Suprapubic skin (tissue), 4 donors: ENCODE results near the gene TIGIT. TPM values are rescaled to one million over a fixed set of nuclear protein-coding genes. Genes with fewer than 3 reads are reported as not detected.

ENCODE experiments used
- DNase-seq, 2 donors: peaks; one replicate each; pipeline ENCODE4 v3.0.0-alpha.2; 2019; ENCODE audit warnings: low spot score in 2 of 2
- H3K27ac ChIP-seq: fragments of 200-600 bp; sonication (generic); one replicate; pipeline ENCODE4 v1.5.1; 2019
- H3K27me3 ChIP-seq: fragments of 200-600 bp; sonication (generic); one replicate; pipeline ENCODE4 v1.5.1; 2019
- H3K36me3 ChIP-seq: fragments of 200-600 bp; sonication (generic); one replicate; pipeline ENCODE4 v1.5.1; 2019
- H3K4me1 ChIP-seq: fragments of 200-600 bp; sonication (generic); one replicate; pipeline ENCODE4 v1.5.1; 2019
- H3K4me3 ChIP-seq: fragments of 200-600 bp; sonication (generic); one replicate; pipeline ENCODE4 v1.5.1; 2019; ENCODE audit warnings: mild to moderate bottlenecking
- H3K9me3 ChIP-seq: fragments of 200-600 bp; sonication (generic); one replicate; pipeline ENCODE4 v1.5.1; 2019
- EP300 ChIP-seq: sonication (generic); formaldehyde crosslinking; IDR thresholded peaks from one replicate; pipeline ENCODE4 v1.6.1; 2017; ENCODE audit warnings: antibody characterized with exemption
- POLR2A ChIP-seq, 2 donors: fragments of 450-650 bp; IDR thresholded peaks; one replicate each; pipeline ENCODE4 v1.6.1; 2017; ENCODE audit warnings: antibody characterized with exemption in 2 of 2, mild to moderate bottlenecking in 2 of 2, moderate library complexity in 2 of 2
- POLR2AphosphoS5 ChIP-seq, 3 donors: sonication (generic); formaldehyde crosslinking; IDR thresholded peaks; one replicate each; pipeline ENCODE4 v1.6.1; 2017; ENCODE audit warnings: antibody characterized with exemption in 3 of 3
- WGBS: methylation state at CpG from one replicate; pipeline ENCODE4 v1.1.5; 2018; 5-methylcytosine and 5-hydroxymethylcytosine counted together
- total RNA-seq, 4 donors: library from RNA; depleted of rRNA; stranded (reverse); fragments of >200 nt; gene quantifications; one replicate each; pipeline ENCODE4 v1.1.0, GENCODE V29; 2016
- TF ChIP-seq, protein P1 (sequence below), 2 donors: fragments of 200-600 bp in 1 of 2; fragments of 450-650 bp in 1 of 2; sonication (generic) in 1 of 2; IDR thresholded peaks; one replicate each; pipeline ENCODE4 v1.5.1; 2016 to 2019; ENCODE audit warnings: antibody characterized with exemption in 2 of 2, mild to moderate bottlenecking in 1 of 2, moderate library complexity in 1 of 2

Gene TIGIT
- total RNA-seq, 4 donors from 2014 or later: 0.30 TPM; not detected in 3

DNA sequence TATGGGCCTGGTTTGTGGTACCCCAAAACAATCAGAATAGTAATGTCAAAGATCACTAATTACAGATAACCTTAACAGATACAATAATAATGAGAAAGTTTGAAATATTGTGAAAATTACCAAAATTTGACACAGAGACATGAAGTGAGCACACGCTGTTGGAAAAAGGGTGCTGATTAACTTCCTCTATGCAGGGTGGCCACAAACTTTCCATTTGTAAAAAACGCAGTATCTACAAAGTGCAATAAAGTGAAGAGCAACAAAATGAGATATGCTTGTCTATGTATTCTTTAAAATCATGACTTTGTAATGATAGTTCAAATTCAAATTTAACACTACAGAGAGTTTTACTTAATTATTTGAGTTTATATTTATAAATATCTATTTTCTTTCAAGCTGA is 7.6 kb upstream of the TIGIT start:
- Histone ChIP-seq H3K4me1 (no peaks in the 10 kb centered on the region), H3K9me3 (no peaks in the 10 kb centered on the region), H3K27me3 (no peaks in the 10 kb centered on the region), H3K27ac (no peak overlapping the region), H3K36me3 (no peaks in the 10 kb centered on the region), H3K4me3 (no peak overlapping the region)
- no peak for TF ChIP-seq POLR2AphosphoS5 (IDR thresholded peaks at IDR 0.05)
- no peak for TF ChIP-seq EP300
- TF ChIP-seq, protein P1, sequence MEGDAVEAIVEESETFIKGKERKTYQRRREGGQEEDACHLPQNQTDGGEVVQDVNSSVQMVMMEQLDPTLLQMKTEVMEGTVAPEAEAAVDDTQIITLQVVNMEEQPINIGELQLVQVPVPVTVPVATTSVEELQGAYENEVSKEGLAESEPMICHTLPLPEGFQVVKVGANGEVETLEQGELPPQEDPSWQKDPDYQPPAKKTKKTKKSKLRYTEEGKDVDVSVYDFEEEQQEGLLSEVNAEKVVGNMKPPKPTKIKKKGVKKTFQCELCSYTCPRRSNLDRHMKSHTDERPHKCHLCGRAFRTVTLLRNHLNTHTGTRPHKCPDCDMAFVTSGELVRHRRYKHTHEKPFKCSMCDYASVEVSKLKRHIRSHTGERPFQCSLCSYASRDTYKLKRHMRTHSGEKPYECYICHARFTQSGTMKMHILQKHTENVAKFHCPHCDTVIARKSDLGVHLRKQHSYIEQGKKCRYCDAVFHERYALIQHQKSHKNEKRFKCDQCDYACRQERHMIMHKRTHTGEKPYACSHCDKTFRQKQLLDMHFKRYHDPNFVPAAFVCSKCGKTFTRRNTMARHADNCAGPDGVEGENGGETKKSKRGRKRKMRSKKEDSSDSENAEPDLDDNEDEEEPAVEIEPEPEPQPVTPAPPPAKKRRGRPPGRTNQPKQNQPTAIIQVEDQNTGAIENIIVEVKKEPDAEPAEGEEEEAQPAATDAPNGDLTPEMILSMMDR (IDR thresholded peaks at IDR 0.05): no peak
- no peak for TF ChIP-seq POLR2A (IDR thresholded peaks at IDR 0.05)
- DNase-seq: no peak
- WGBS: 91% methylated on average over 2 of the region's 2 CpGs

DNA sequence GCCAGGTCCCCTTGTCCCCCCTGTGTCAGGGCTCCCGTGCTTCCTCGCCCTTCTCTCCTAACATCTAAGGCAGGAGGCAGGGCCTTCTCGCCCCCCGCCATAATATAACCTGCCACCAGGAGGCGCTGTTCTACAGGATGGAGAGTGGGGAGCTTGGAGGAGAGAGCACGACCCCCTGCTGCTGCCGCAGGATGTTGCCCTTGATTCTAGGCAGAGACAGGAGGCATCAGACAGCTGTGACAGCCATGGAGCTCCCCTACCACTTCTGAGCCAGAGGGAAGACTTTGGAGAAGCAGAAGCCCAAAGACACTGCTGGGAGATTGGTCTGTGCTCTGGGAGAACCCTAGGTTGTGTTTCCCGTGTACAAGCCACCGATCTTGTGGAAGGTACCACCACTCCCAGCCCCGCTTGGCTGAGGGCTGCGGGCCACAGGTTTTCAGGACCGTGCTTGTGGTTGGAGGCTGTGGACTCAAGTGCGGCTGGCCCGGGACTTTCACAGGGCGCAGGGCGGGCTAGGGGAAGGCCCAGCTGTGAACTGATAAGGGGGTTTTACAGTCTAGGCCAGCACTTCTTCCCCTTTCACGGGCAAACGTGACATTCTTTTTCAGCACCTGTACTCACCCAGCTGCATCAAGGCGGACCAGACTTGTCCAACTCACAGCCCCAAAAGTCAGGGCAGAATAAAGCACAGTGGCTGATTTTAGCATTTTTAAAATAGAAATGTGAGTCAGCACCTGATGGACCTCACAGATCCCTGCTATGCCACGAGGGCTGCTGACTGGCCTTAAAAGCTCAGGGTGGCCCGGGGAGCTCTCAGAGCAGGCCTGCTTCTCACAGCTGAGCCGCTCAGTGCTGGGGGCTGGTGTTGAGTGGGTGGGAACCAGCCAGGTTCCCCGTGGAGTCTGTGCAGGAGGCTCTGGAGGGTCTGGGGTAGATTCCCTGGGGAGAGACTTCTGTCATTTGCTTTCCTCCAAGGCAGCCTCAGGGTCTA is 2.6 kb upstream of the TIGIT start:
- no peak for TF ChIP-seq EP300
- TF ChIP-seq, protein P1 (IDR thresholded peaks at IDR 0.05): peak; percentile 46 to 69
- no peak overlapping the region for H3K4me3 ChIP-seq
- WGBS: 71% methylated on average over 9 of the region's 23 CpGs
- no peaks in the 10 kb centered on the region for H3K9me3 ChIP-seq
- no peak overlapping the region for H3K27ac ChIP-seq
- no peaks in the 10 kb centered on the region for H3K4me1 ChIP-seq
- DNase-seq: peak in 1 of 2 donors; percentile 72
- H3K27me3 ChIP-seq: no peaks in the 10 kb centered on the region
- no peaks in the 10 kb centered on the region for H3K36me3 ChIP-seq

DNA sequence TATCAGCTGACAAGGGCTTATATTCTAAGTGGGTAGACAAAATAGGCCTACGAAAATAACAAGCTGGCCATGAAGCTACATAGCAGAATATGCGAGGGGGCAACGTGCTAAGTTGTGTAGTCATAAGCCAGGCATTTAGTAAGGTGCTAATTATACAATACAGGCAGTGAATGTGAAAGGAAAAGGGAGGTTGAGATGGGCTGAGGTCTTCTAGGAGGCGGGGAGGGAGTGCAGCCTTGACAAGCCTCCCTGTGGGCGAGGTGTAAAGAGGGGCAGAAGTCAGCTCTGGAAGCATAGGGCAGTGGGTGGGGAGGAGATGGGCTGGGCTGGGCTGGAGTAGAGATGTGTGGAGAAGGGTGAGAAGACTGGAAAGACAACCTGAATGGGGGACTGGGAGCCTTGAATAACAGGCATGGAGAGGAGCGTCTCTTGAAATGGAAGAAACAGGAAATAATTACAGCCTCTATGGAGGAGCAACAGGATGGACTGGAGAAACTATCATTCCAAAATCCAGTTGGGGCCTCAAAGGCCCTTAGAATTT is 1.2 kb downstream of the TIGIT start:
- Histone ChIP-seq H3K27ac (no peak overlapping the region), H3K27me3 (no peaks in the 10 kb centered on the region), H3K4me1 (no peaks in the 10 kb centered on the region), H3K9me3 (no peaks in the 10 kb centered on the region), H3K36me3 (no peaks in the 10 kb centered on the region), H3K4me3 (no peak overlapping the region)
- 82% methylated on average over 6 of the region's 6 CpGs for whole genome bisulfite sequencing
- no peak for TF ChIP-seq EP300
- no peak for TF ChIP-seq POLR2AphosphoS5 (IDR thresholded peaks at IDR 0.05)
- TF ChIP-seq POLR2A (IDR thresholded peaks at IDR 0.05): no peak
- TF ChIP-seq, protein P1 (IDR thresholded peaks at IDR 0.05): no peak
- no peak for DNase-seq

DNA sequence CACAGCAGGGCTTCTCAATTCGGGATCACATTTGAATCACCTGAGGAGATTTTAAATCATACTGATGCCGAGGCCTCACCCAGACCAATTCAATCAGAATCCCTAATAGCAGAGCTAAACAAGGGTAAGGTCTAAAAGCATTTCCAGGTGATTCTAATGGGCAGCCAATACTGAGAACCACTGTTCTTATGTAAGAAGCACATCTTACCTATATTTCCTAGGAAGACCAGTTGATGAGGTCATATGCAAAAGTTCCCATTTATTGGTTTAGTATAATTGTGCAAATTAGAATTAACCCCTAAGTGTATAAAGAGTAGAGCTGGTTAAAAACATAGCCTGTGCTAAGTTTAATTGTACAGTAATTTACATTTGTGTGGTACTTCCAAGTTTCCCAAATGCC is 2.1 kb downstream of the TIGIT start:
- DNase-seq: no peak
- Histone ChIP-seq H3K27me3 (no peaks in the 10 kb centered on the region), H3K9me3 (no peaks in the 10 kb centered on the region), H3K27ac (no peak overlapping the region), H3K4me1 (no peaks in the 10 kb centered on the region), H3K4me3 (no peak overlapping the region), H3K36me3 (no peaks in the 10 kb centered on the region)
- TF ChIP-seq, protein P1 (IDR thresholded peaks at IDR 0.05): no peak
- no peak for TF ChIP-seq EP300
- TF ChIP-seq POLR2AphosphoS5 (IDR thresholded peaks at IDR 0.05): no peak
- no peak for TF ChIP-seq POLR2A (IDR thresholded peaks at IDR 0.05)
- 87% methylated on average over 2 of the region's 2 CpGs for WGBS

DNA sequence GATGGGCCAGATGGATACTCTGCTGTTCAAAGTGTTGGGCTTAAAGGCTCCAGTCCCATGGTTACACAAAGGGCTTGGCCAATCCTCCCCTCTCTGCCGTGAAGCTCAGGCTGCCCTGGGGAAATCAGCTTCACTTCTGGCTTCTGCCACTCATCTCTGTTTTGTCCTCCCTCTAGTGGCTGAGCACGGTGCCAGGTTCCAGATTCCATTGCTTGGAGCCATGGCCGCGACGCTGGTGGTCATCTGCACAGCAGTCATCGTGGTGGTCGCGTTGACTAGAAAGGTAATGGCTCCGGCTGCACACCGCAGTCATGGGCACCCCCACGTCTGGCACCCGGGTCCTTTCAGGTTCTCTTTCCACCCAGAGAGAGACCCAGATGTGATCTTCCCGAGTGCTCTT is 5.6 kb downstream of the TIGIT start:
- H3K4me3 ChIP-seq: no peak overlapping the region
- H3K4me1 ChIP-seq: no peaks in the 10 kb centered on the region
- TF ChIP-seq POLR2AphosphoS5 (IDR thresholded peaks at IDR 0.05) (no peak), POLR2A (IDR thresholded peaks at IDR 0.05) (no peak), EP300 (no peak)
- TF ChIP-seq, protein P1 (IDR thresholded peaks at IDR 0.05): no peak
- H3K9me3 ChIP-seq: no peaks in the 10 kb centered on the region
- H3K27ac ChIP-seq: no peak overlapping the region
- WGBS: 73% methylated on average over 13 of the region's 13 CpGs
- H3K36me3 ChIP-seq: no peaks in the 10 kb centered on the region
- no peaks in the 10 kb centered on the region for H3K27me3 ChIP-seq
- DNase-seq: no peak
